ENCODE results near the gene TMEM80.

GRCh38 chr11:747158-748006, 51.8 kb downstream of the TMEM80 start, which contains the start of gene TALDO1:
- TF ChIP-seq EZH2phosphoT487 (IDR thresholded peaks at IDR 0.05) (no peak), CTCF (IDR thresholded peaks at IDR 0.05) (no peak)

Data from neural progenitor cell (in vitro differentiated cells).